Measurements from ENCODE around the gene CLDN6. TPM values are rescaled to one million over a fixed set of nuclear protein-coding genes. Genes with fewer than 3 reads are reported as not detected.

The CLDN6 gene
- total and polyA plus RNA-seq, 3 experiments from 2014 or later = not detected

DNA sequence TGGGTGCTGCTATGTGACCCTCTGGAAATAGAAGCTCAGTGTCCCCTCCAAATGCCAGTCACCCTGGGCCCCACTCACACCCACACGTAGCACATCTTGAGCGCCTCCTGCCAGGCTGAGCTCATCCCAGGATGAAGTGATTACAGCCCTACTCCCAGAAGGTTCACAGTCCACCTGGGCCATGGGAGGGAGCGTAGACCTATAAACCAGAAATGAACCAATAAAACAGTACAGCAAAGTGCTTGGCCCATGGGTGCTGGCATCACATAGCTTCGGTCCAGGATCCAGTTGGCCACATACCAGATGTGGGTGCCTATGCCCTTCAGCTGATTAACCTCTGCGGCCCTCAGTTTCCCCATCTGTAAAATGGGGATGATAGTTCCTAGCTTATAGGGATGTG is 20.9 kb upstream of the CLDN6 start:
- H3K4me3 Mint-ChIP-seq = no peak overlapping the region

DNA sequence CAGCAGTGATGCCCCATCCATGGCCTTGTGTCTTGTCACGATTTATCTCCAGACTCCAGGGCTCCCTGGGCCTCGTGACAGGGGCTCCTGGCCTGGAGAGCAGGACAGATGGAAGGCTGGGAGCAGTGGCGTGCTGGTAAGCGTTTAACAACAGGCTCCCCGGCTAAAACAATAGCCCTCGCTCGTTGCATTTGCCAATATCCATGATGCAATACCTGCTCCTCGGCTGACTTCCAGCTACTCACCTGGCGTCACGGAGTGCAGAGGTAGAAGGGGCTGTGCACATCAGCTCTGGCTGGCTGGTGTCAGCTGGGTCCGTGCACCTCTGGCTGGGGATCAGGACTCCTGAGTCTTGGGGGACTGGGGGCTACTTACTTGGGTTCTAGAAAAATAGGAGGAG is 20.3 kb upstream of the CLDN6 start:
- Histone ChIP-seq H3K36me3 (ENCODE audit: insufficient read depth, low read length) (no peaks in the 10 kb centered on the region), H3K9me3 (ENCODE audit: low read length) (no peaks in the 10 kb centered on the region), H3K4me1 (ENCODE audit: insufficient read depth, low read length) (peaks cover 11% of the 10 kb centered on the region), H3K27ac (ENCODE audit: low read depth, low read length) (no peak overlapping the region), H3K4me3 (ENCODE audit: low read length) (no peak overlapping the region), H3K27me3 (ENCODE audit: insufficient read depth, low read length, poor library complexity, severe bottlenecking) (peaks cover 70% of the 10 kb centered on the region)
- no peak for DNase-seq
- peaks cover 3 to 13% (median 9%) of the 10 kb centered on the region in 3 donors for H3K4me1 Mint-ChIP-seq
- H3K36me3 Mint-ChIP-seq = no peaks in the 10 kb centered on the region
- POLR2A ChIA-PET = no interaction called here
- CTCF ChIA-PET = interaction anchor here (0.6 to 9.7 kb wide), 4 partner anchors 8 to 91 kb away, joined by 3 to 119 read pairs (median 6); partner anchors contain the start of gene THOC6
- peaks cover 54 to 56% of the 10 kb centered on the region in 2 donors for H3K27me3 Mint-ChIP-seq
- H3K9me3 Mint-ChIP-seq = no peaks in the 10 kb centered on the region
- no peak overlapping the region for H3K27ac Mint-ChIP-seq
- H3K4me3 Mint-ChIP-seq = no peak overlapping the region

More for the DNA sequence above, 20.9 kb upstream of the CLDN6 start:
- Mint-ChIP-seq H3K27ac (no peak overlapping the region), H3K36me3 (no peaks in the 10 kb centered on the region), H3K9me3 (no peaks in the 10 kb centered on the region), H3K4me1 (peaks cover 3 to 10% (median 9%) of the 10 kb centered on the region in 3 donors), H3K27me3 (peaks cover 53 to 57% of the 10 kb centered on the region in 2 donors)
- Histone ChIP-seq H3K4me1 (ENCODE audit: insufficient read depth, low read length) (peaks cover 11% of the 10 kb centered on the region), H3K4me3 (ENCODE audit: low read length) (no peak overlapping the region), H3K27me3 (ENCODE audit: insufficient read depth, low read length, poor library complexity, severe bottlenecking) (peaks cover 74% of the 10 kb centered on the region), H3K36me3 (ENCODE audit: insufficient read depth, low read length) (no peaks in the 10 kb centered on the region), H3K9me3 (ENCODE audit: low read length) (no peaks in the 10 kb centered on the region), H3K27ac (ENCODE audit: low read depth, low read length) (no peak overlapping the region)
- ChIA-PET POLR2A (no interaction called here), CTCF (interaction anchor here (0.6 to 9.7 kb wide), 5 partner anchors 8 to 91 kb away, joined by 3 to 119 read pairs (median 6); partner anchors contain the start of gene THOC6)
- no peak for DNase-seq

DNA sequence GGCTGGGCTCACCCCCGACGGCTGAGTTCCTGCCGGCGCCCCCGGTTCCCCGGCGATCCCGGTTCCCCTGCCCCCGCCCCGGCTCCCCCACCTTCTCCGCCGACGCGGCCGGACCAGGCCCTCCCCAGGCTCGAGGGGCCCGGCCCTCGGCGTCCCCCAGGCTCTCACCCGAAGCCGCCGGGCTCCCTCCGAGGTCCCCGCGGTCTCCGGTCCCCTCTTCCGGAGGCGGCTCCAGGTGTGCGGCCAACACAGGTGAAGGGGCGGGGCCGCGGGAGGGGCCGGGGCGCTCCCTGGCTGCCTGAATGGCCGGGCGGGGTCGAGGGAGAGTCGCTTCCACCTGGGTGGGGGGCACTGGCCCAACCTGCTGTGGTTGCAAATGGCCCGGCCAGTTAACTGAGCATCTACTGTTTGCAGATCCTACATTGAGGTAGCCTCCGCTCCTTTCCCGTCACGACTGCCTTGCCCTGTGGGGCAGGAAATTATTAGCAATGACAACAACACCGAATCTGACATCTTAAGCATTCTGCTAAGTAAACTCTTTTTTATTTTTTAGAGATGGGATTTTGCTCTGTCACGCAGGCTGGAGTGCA is 18.8 kb upstream of the CLDN6 start, which contains the start of gene BICDL2:
Gene BICDL2, minus strand, starts transcription at position 219 of the 590 bp plus-strand sequence. CDS start 1,448 bp downstream, outside the sequence.
- Histone ChIP-seq H3K4me1 (ENCODE audit: insufficient read depth, low read length) (peaks cover 11% of the 10 kb centered on the region), H3K9me3 (ENCODE audit: low read length) (no peaks in the 10 kb centered on the region), H3K4me3 (ENCODE audit: low read length) (no peak within 1 kb of the TSS), H3K36me3 (ENCODE audit: insufficient read depth, low read length) (no peaks in the 10 kb centered on the region), H3K27ac (ENCODE audit: low read depth, low read length) (no peak within 1 kb of the TSS), H3K27me3 (ENCODE audit: insufficient read depth, low read length, poor library complexity, severe bottlenecking) (peaks cover 70% of the 10 kb centered on the region)
- POLR2A ChIA-PET = interaction anchor here (1.0 kb wide), 1 partner anchor 8 kb away, joined by 3 read pairs; no protein-coding TSS in a partner anchor
- peak within 1 kb of the TSS in 3 of 8 donors; percentile 24 to 87 (median 25) for H3K27ac Mint-ChIP-seq
- H3K27me3 Mint-ChIP-seq = peaks cover 48 to 63% of the 10 kb centered on the region in 2 donors
- H3K4me3 Mint-ChIP-seq = peak within 1 kb of the TSS in 6 of 7 donors; percentile 32 to 64 (median 52)
- no peaks in the 10 kb centered on the region for H3K36me3 Mint-ChIP-seq
- no peaks in the 10 kb centered on the region for H3K9me3 Mint-ChIP-seq
- no peak for DNase-seq
- H3K4me1 Mint-ChIP-seq = peaks cover 3 to 13% (median 9%) of the 10 kb centered on the region in 3 donors
- CTCF ChIA-PET = interaction anchor here (1.1 to 11.6 kb wide), 4 partner anchors 6 to 143 kb away, joined by 3 to 218 read pairs (median 62); partner anchors contain the start of gene ZNF213

- DNase-seq = no peak
- Mint-ChIP-seq H3K4me1 (peaks cover 5 to 16% (median 9%) of the 10 kb centered on the region in 3 donors), H3K27me3 (peaks cover 50 to 67% of the 10 kb centered on the region in 2 donors), H3K4me3 (peak overlapping the region in 6 of 7 donors; percentile 3 to 64 (median 34)), H3K27ac (peak overlapping the region in 2 of 8 donors; percentile 24 to 87), H3K36me3 (no peaks in the 10 kb centered on the region), H3K9me3 (no peaks in the 10 kb centered on the region)
- H3K27me3 ChIP-seq (ENCODE audit: insufficient read depth, low read length, poor library complexity, severe bottlenecking) = peaks cover 65% of the 10 kb centered on the region
- no peaks in the 10 kb centered on the region for H3K9me3 ChIP-seq (ENCODE audit: low read length)
- H3K4me3 ChIP-seq (ENCODE audit: low read length) = no peak overlapping the region
- CTCF ChIA-PET = interaction anchor here (1.1 to 17.8 kb wide), 6 partner anchors 9 to 143 kb away, joined by 3 to 289 read pairs (median 54); partner anchors contain the start of genes CLDN9 and ZNF213
- peaks cover 11% of the 10 kb centered on the region for H3K4me1 ChIP-seq (ENCODE audit: insufficient read depth, low read length)
- POLR2A ChIA-PET = interaction anchor here (1.0 to 1.3 kb wide), 3 partner anchors 8 to 13 kb away, joined by 3 to 4 read pairs (median 4); no protein-coding TSS in a partner anchor
- H3K27ac ChIP-seq (ENCODE audit: low read depth, low read length) = no peak overlapping the region
- no peaks in the 10 kb centered on the region for H3K36me3 ChIP-seq (ENCODE audit: insufficient read depth, low read length)
These were observed 18.2 kb upstream of the CLDN6 start for GRCh38 chr16:3035972-3036725.

DNA sequence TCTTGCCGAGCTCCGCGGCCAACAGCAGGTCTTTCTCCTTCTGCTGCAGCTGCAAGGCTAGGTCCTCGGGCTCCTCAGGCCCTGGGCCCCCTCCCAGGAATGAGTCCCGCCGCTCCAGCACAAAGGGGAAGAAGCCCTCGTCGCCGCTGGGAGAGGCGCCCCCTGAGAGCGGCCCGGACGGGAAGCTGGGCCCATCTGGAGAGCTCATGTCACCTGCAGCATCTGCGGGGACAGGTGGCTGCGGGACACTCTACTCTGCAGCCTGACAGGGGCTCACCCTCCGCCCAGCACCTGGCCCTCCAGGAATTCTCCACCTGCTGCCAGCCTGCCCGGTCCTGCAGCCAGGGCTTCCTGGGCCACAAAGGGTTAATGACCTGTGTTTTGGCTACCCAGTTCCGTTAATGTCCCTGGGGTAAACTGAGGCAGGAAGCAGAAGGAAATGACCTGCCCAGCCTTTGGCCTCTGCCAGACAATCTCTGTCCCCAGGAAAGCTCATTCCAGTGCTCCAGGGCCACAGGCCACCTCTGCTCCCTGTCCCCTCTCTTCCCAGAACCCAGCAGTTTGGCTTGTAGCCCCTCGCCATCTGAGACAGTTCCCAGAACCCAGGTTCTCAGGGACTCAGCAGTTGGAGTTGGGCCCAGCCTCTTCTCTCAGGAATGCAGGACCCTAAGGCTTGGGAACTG is 17.4 kb upstream of the CLDN6 start:
- Mint-ChIP-seq H3K27me3 (peaks cover 50 to 66% of the 10 kb centered on the region in 2 donors), H3K27ac (peak overlapping the region in 1 of 8 donors; percentile 24), H3K9me3 (no peaks in the 10 kb centered on the region), H3K36me3 (no peaks in the 10 kb centered on the region), H3K4me1 (peaks cover 5 to 16% (median 9%) of the 10 kb centered on the region in 3 donors), H3K4me3 (peak overlapping the region in 5 of 7 donors; percentile 3 to 64 (median 32))
- Histone ChIP-seq H3K4me3 (ENCODE audit: low read length) (no peak overlapping the region), H3K9me3 (ENCODE audit: low read length) (no peaks in the 10 kb centered on the region), H3K27ac (ENCODE audit: low read depth, low read length) (no peak overlapping the region), H3K4me1 (ENCODE audit: insufficient read depth, low read length) (peaks cover 11% of the 10 kb centered on the region), H3K36me3 (ENCODE audit: insufficient read depth, low read length) (no peaks in the 10 kb centered on the region), H3K27me3 (ENCODE audit: insufficient read depth, low read length, poor library complexity, severe bottlenecking) (peaks cover 63% of the 10 kb centered on the region)
- DNase-seq = no peak
- ChIA-PET POLR2A (interaction anchor here (0.8 to 1.3 kb wide), 3 partner anchors 10 to 90 kb away, joined by 4 to 14 read pairs (median 4); no protein-coding TSS in a partner anchor), CTCF (interaction anchor here (1.1 to 17.8 kb wide), 8 partner anchors 10 to 144 kb away, joined by 3 to 289 read pairs (median 10); partner anchors contain the start of genes CLDN9 and ZNF213)

DNA sequence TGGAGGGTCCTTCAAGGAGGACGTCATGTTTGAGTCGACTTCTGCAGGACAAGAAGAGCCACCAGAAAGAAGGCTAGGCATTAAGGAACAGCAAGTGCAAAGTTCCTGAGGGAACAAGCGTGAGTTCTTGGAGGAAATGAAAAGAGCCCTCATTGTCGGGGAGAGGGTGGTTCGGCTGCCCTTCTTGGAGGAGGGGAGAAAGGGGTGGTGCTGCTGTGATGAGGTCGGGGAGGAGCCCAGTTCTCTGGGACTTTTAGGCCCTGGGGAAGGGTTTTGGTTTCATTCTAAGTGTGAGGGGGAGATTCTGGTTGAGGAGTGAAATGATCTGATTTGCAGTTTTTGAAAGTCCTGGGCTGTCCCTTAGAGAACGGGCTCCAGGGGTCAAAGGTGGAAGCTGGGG is 14.6 kb upstream of the CLDN6 start:
- DNase-seq = no peak
- ChIA-PET CTCF (interaction anchor here (0.8 to 17.8 kb wide), 16 partner anchors 9 to 135 kb away, joined by 3 to 289 read pairs (median 8); partner anchors contain the start of genes BICDL2, CLDN9, MMP25 and TNFRSF12A), POLR2A (interaction anchor here (1.4 kb wide), 1 partner anchor 97 kb away, joined by 5 read pairs; no protein-coding TSS in a partner anchor)
- H3K36me3 ChIP-seq (ENCODE audit: insufficient read depth, low read length) = no peaks in the 10 kb centered on the region
- no peaks in the 10 kb centered on the region for H3K36me3 Mint-ChIP-seq
- no peak overlapping the region for H3K4me3 ChIP-seq (ENCODE audit: low read length)
- no peak overlapping the region for H3K27ac Mint-ChIP-seq
- H3K27ac ChIP-seq (ENCODE audit: low read depth, low read length) = no peak overlapping the region
- peaks cover 31% of the 10 kb centered on the region for H3K4me1 ChIP-seq (ENCODE audit: insufficient read depth, low read length)
- peaks cover 19 to 41% (median 21%) of the 10 kb centered on the region in 3 donors for H3K4me1 Mint-ChIP-seq
- H3K9me3 Mint-ChIP-seq = peaks cover 0 to 2% (median 0%) of the 10 kb centered on the region in 5 donors
- no peak overlapping the region for H3K4me3 Mint-ChIP-seq
- no peaks in the 10 kb centered on the region for H3K9me3 ChIP-seq (ENCODE audit: low read length)
- H3K27me3 ChIP-seq (ENCODE audit: insufficient read depth, low read length, poor library complexity, severe bottlenecking) = peaks cover 41% of the 10 kb centered on the region
- H3K27me3 Mint-ChIP-seq = peaks cover 44 to 50% of the 10 kb centered on the region in 2 donors
